Esophagus mucosa (tissue), 1 donor: Measurements from ENCODE around the gene U2SURP. TPM values are rescaled to one million over a fixed set of nuclear protein-coding genes. Genes with fewer than 3 reads are reported as not detected.
"Not testable (repeated sequence)": the region's sequence is repeated elsewhere in the genome, so short reads cannot be mapped to it uniquely, and the experiment has no call there.

ENCODE experiments used
- ATAC-seq: fragments of 200-7000 bp; cut with Tn5 transposase; one replicate; pipeline ENCODE4 v1.9.1; 2020
- total RNA-seq: library from RNA; stranded (reverse); gene quantifications from one replicate; pipeline ENCODE4 v1.2.4, GENCODE V29; 2023
- donor health status: DM: yes; HTN: yes; CAD: no.

U2SURP gene
- total RNA-seq, 1 donor from 2014 or later, result 49.5 TPM

DNA sequence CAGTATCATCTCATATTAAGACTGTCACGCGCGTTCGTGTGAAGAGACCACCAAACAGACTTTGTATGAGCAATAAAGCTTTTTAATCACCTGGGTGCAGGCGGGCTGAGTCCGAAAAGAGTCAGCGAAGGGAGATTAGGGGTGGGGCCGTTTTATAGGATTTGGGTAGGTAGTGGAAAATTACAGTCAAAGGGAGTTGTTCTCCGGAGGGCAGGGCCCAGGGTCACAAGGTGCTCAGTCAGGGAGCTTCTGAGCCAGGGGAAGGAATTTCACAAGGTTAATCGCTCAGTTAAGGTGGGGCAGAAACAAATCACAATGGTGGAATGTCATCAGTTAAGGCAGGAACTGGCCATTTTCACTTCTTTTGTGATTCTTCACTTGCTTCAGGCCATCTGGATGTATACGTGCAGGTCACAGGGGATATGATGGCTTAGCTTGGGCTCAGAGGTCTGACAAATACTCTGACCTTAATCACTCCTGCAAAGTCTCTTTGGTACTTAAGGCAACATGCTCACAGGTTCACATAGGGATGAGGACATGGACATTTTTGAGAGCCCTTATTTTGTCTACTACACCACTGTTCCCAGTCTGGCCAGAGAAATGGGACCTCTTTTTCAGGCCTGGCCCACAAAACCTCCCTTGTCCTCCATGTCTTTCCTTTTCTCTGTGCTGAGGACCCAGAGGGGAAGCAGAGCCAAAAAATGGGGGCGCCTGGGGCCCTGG is 71.1 kb downstream of the U2SURP start:
- ATAC-seq, result peak; percentile 54

DNA sequence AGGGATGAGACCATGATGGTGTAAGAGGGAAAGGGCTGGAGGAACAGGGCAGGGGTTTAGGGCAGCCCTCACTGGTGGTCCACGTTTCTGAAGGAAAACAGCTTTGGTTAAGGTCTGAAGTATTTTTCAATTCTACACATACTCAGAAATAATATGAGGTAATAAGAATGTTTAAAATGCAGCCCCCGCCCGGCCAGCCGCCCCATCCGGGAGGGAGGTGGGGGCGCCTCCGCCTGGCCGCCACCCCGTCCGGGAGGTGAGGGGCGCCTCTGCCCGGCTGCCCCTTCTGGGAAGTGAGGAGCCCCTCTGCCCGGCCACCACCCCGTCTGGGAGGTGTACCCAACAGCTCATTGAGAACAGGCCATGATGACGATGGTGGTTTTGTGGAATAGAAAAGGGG is 72.2 kb downstream of the U2SURP start:
- not testable (repeated sequence) for ATAC-seq

DNA sequence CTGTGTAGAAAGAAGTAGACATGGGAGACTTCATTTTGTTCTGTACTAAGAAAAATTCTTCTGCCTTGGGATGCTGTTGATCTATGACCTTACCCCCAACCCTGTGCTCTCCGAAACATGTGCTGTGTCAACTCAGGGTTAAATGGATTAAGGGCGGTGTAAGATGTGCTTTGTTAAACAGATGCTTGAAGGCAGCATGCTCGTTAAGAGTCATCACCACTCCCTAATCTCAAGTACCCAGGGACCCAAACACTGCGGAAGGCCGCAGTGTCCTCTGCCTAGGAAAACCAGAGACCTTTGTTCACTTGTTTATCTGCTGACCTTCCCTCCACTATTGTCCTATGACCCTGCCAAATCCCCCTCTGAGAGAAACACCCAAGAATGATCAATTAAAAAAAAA is 72.6 kb downstream of the U2SURP start:
- not testable (repeated sequence) for ATAC-seq

DNA sequence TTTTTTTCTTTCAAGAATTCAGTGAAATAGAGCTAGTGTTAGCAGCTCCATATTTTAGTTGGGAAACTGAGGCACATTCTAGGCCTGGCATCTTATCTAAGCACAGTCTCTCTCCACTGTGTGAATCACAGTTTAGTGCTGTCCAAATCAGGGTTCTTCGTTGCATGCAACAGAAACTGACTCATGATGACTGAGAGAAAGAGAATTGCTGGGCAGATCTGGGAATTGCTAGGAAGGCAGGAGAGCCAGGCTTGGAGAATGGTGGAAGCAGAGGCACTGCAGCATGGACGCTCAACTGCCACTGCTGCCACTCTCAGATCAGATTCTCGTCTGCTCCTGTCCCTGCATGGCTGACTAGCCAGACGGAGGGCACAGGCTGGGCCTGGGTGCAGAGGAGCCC is 77.5 kb downstream of the U2SURP start:
- ATAC-seq, result no peak

DNA sequence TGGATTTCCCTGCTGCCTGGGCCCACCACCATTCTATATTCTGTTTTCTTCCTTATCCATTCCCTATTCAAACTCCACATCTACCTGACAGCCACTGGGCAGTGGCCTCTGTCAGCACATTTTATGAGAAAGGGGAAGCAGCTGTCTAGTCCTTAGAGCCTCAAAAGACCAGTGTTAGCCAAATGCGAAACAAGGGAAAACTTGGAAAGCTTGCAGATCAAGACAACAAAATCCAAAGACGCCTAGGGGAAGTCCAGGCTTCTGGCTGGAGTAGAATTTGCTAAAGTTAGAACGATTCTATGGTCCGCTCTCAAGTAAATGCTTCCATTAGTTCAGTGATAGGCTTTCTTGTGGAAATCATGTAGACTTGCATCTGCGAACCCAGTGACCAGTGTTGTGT is 78.8 kb downstream of the U2SURP start:
- ATAC-seq, result no peak

DNA sequence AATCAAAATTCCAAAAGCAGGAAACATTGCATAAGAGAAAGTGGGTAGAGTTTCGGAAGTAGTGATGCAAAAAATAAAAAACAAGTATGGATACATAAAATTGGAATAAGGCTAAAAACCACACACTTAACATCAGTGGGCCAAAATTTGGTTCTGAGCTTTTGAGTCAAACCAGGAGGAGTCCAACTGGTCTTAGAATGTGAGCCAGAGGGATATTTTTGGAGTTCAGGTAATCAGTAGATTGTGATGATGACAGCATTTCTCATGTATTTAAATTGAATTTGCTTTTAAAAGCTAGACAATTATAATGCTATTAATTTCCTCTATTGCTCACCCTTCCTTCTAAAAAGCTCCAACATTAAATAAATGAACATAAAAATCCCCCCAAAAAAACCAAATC is 80.0 kb downstream of the U2SURP start:
- no peak for ATAC-seq

DNA sequence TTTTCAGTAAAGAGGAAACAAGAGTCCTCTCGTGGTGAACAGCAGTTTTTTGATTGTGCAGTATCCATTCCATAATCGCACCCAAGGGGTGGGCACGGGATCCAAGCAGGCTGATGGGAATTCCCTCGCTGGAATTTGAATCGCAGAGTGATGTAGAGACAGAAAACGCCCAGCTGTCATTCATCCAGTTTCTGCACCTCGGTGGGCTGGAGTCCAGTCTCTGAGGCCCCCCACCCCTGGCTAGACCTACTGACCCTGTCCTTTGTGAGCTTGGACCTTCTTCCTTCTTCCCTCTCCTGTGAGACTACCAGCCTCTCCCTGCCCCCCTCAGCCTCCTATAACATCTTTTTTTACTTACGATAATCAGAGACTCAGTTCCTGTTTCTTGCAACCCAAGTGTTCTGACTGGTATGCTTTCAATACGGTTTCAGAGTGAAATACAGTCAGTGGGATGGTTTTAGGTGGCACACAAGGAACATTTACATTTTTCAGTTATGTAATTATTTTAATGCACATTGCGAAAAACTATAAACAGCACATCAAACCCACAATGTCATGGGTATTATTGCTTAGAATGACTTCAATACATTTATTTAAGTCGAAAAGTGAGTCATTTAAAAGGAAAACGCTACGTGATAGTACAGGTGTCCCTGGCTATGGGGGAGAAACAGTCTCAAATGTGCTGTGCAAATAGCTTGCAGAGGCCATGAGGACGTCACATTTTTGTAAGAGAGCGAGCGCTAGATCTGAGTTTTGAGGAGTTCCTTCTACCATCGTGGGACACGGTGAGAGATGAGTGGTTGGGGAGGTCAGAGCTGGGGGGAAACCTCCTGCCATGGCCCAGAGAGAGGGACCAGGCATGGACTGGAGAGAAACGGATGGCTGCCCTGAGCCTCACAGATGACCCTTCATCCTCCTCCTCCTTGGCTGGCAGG is 80.7 kb downstream of the U2SURP start:
- ATAC-seq, result no peak

DNA sequence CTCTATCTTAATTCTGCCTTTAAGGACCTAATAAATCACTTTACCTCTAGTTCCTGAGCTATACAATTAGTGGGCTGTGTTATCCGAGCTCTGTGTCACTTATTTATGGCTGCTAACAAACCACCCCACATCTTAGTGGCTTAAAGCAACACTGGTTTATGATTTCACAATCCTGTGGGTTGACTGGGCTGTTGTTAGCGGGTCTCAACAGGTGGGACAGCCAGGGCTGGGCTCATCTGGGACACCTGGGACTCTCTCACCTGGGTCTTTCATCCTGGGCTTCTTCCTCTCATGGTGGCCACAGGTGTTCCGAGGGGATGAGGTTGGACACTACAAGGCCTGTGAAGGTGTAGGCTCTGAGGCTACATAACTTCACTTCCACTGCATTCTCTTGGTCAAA is 82.4 kb downstream of the U2SURP start:
- no peak for ATAC-seq

DNA sequence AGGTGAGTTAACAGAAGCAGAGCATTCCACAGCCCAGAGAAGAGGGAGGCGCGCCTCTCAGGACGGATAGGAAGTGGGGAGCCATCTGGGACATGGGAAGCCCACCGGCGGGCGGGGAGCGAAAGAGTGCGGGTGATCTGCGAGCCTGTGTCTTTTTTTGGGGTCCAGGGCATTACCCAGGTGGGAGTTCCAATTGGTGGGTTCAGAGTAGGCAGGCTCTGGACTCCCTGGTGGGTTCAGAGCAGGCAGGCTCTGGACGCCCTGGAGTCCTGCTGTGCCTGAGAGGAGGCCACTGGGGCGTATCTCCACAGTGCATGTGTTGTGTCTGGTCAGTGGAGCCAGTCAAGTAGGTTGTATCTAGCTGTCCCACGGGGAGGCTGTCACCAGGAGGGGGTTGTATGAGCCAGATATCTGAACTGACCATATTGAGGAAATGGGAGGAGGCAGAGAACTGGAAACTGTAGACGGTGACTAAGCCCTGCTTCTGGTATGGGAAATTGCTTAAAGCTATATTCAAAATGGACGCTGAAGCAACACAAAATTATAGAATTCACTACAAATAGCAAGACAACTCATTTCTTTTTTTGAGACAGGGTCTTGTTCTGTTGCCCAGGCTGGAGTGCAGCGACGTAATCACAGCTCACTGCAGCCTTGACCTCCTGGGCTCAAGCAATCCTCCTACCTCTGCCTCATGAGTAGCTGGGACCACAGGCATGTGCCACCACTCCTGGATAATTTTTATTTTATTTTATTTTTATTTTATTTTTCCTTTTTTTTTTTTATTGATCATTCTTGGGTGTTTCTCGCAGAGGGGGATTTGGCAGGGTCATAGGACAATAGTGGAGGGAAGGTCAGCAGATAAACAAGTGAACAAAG is 83.7 kb downstream of the U2SURP start:
- ATAC-seq, result peak; percentile 67

DNA sequence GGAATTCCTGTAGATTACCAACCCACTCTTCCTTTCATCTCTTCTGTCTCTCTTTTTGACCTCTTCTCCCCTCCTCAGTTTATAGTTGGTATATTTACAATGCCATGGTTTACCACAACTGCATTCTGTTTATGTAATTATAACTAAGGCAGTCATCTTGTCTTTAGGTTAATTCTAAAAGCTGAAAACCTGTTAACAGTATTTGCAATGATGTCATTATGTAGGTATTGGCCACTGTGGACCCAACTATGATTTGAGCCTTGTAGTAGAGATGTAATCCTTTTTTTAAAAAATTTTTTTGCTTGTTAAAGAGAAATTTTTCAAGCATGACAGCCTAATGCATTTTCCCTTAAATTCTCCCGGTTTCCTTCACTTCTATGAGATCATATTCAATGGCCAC is 87.5 kb downstream of the U2SURP start:
- no peak for ATAC-seq

DNA sequence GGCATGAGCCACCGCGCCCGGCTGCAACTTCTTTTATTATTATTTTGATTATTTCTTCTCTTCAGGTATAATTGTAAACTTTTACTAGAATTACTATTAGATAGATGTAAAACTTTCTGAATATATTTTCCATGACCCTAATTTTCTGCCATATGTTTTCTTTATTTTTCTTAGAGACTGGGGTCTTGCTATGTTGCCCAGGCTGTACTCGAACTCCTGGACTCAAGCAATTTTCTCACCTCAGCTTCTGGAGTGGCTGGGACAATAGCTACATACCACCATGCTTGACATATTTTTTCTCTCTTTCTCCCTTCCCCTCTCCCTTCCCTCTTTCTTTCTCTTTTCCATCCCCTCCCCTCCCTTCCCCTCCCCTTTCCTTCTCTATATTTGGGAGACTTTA is 88.6 kb downstream of the U2SURP start:
- ATAC-seq, result no peak

DNA sequence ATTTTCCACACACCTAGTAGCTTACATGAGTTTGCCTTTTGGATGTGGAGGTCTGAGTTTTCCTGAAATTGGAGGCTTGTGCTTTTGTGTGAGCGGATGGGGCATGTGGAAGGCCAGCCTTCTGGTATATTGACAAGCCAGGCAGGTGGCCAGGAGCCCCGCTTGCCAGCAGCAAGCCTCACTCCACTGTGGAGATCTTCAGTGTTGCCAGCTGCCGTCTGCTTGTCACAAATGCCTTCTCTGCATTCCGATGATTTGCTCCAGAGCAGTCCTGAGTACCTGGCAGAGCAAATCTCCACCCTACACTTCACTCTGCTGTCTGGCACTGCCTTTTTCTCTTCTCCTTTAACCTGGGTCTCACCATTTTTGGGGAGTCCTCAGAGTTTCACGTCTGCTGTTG is 89.1 kb downstream of the U2SURP start:
- no peak for ATAC-seq

DNA sequence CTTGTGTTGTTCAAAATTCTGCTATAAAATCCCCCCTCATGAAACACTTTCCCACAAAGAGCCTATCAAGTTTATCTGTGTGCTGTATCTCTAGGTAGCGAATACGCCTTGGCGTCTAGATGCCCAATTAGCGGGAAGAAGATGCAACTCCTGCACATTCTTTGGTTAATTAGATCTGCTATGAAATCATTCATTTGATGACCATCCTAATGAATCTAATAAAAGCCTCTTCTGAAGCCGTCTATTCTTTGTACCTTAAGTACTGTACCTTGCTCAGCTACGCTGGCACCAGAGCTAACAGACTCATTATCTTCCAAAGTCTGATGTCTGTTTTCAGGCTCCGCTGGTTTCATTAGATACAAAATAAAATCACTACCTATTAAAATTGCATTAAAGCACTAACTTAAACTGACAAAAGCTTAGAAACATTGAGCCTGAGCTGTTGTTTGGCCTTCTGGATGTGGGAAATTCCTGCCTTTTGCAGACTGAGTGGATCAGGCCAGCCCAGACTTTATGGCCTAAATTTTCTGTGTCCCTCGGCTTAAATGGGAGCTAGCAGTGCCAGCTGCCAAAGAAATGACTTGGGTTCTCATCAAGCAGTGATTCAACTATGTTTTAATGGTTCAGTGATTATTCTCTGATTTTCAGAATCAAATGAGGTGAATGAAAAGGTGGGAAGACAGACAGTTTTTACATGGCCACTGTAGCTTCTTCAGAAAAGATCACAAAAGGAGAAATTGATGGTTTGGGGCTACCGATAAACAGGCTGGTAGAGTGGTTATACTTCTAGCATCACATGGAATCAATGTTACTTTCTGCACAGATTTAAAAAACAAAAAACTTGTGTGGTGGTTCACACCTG is 89.8 kb downstream of the U2SURP start:
- ATAC-seq, result no peak

DNA sequence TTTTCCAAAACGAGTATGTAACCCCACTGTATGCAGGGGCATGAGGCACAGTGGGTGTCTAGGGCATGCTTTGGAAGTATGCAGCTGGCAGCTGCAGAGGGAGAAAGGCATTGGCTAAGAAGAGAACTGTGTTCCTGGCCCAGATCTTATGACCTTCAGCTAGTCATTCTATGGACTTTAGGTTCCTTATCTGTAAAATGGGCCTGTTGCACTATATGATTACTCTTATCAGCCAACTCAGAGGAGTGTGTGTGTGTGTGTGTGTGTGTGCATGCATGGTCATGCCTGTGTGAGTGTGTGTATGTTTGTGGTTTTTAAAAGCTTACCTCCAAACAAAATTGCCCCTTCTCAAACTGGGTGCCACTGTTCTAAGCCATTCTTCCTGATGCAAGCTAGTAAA is 90.8 kb downstream of the U2SURP start:
- ATAC-seq, result no peak

DNA sequence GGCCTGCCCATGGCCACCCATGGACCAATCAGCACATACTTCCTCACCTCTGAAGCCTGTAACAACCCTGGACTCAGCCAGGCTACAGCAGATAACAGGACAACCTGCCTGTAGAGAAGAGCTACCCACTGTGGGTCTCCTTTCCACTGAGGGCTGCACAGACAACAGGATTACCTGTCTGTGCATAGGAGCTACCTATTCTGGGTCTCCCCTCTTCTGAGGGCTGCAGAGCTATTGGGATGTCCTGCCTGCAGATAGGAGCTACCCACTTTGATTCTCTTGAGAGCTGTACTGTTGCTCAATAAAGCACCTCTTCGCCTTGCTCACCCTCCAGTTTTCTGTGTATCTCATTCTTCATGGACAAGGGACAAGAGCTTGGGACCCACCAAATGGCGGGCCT is 94.4 kb downstream of the U2SURP start:
- no peak for ATAC-seq

DNA sequence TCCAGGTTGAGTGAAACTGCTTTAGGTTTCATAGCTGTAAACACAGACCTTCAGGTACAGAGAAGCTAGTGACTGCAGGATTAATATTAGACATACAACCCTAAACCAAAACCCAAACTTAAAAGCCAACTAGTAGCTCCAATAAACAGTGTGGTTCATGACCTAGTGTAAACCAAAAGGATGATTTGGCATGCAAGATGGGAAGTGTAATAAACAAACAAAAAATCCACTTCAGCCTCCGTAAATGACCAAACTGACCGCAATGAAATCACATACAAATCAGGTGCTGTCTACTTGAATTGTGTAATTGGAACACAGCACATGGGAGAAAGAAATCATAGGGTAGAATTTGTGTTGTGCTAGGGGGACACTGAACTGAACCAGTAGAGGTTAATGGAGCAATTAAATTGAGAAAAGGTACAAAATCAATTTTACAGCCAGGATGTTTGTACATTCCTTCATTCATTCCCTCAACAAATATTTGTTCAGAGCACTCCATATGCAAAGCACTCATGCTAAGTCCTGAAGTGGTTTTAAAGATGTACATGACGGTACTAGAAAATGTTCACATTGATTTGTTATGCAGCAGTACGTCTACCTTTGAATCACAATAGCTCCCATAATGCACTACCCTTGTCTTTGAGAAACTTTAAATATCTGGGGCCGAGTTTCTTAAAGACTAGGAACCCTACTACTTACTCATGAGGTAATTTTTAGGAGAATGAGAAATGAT is 96.8 kb downstream of the U2SURP start:
- no peak for ATAC-seq

DNA sequence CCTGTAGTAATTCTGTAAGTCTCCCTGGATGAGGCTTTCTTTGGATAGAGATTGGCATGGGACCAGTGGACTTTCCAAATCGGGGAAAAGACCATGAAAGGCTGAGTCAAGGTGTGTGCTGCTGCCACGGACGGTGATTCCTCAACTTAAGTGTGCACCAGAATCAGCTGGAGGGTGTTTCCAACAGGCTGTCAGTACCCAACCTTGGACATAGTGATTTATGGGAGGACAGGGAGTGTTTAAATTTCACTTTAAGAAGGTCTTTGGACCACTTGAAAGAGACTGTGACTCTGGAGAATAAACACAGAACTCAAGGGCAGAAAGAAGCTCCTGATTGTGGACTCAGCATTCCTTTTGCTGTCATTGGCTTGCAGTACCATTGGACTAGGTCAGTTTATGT is 97.8 kb downstream of the U2SURP start:
- no peak for ATAC-seq

DNA sequence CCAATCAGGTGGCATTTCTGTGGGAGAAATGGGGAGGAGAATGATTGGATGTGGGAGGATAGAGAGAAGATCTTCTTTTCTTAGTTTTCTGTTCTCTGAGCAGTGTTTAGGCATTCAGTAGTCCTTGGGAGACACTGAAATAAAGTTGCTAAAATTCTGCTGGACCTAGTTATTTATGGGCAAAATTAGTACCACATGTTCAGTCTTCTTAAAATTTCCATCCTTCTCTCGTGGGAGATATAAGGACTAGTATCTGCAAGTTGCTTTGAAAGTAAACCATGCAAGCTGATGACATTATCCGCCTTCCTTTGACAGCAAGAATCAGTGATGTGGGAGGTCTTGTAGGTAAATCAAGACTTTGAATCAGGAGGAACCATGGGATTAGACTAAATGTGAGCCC is 98.3 kb downstream of the U2SURP start:
- ATAC-seq, result no peak

DNA sequence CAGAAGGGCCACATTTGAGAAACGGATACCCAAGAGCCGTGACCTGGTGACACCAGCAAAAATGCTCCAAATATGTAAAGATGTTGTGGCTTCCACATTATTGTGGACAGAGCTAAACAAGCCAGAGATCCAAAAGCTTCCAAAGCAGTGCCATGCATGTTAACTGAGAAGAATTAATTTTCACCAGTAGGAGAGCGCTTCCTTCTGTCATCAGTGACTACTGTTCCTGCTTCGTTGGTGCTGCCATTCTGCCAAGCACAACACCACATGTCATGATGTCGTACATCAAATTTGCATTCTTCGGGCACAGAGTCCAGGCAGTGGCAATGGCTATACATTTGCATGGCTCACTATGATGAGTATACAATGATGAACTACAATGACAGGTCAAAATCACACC is 99.1 kb downstream of the U2SURP start:
- no peak for ATAC-seq

DNA sequence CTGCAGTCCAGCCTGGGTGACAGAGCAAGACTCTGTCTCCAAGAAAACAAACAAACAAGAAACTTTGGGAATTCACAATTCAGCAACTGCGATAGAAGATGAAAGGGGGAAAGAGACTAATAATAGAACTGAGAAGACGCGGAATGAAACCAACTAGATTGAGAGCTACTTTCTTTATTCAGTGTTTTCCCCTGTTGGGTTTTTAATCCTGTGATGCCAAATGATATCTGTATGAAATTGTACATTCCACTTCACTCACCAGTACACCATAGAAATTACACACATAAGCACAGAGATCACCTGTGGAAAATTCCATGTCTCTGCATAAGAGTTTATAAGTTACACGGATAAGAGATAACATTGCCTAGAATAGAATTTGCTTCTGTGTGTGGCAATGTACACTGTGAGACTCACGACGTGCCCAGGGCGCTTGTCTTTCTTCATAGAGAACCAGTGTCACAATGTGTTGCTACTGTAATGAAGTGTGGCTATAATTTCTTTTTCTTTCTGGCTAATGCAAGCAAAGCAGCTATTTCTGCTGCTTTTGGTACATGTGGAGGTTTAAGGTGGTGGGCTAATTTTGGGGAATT is 100.5 kb downstream of the U2SURP start:
- no peak for ATAC-seq

DNA sequence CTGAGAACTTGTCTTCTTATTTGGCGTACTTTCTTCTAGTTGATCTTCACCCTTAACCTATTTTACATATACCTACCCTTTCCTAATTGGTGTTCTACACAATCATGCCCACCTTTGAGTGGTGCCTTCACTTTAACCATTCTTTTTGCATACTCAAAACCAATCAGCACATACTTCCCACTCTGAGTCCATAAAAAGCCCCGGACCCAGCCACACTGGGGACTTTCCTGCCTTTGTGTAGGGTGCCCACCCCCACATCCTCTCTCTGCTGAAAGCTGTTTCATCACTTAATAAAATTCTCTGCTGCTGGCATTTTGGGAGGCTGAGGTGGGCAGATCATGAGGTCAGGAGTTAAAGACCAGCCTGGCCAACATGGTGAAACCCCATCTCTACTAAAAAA is 102.3 kb downstream of the U2SURP start:
- ATAC-seq, result no peak
